ENCODE measurements around the gene DIP2C. TPM values are rescaled to one million over a fixed set of nuclear protein-coding genes. Genes with fewer than 3 reads are reported as not detected.

The DIP2C gene
- total and polyA plus RNA-seq, 2 donors (not counting 1 experiment from before 2014, with no cell fraction given), result 1.3 to 1.9 TPM

GRCh38 chr10:712089-712488 lies 22.6 kb upstream of the DIP2C start:
- H3K9me3 ChIP-seq (ENCODE audit: control extremely low read depth in 1 of 3, control insufficient read depth in 2 of 3, insufficient read depth in 1 of 3, low read length in 2 of 3), result peaks cover 0 to 15% (median 4%) of the 10 kb centered on the region in 3 donors
- ChIA-PET CTCF (interaction anchor here (0.6 kb wide), 1 partner anchor 38 kb away, joined by 5 read pairs; no protein-coding TSS in a partner anchor), POLR2A (no interaction called here)
- no peaks in the 10 kb centered on the region for H3K79me2 ChIP-seq (ENCODE audit: control insufficient read depth, insufficient read depth, low read length)
- no peak for ATAC-seq (ENCODE audit: low read depth)
- Mint-ChIP-seq H3K27me3 (peaks cover 17% of the 10 kb centered on the region), H3K4me1 (no peaks in the 10 kb centered on the region), H3K4me3 (no peak overlapping the region), H3K27ac (no peak overlapping the region), H3K9me3 (ENCODE audit: insufficient read depth) (peaks cover 8% of the 10 kb centered on the region)
- no peaks in the 10 kb centered on the region for H3K36me3 ChIP-seq (replicated peaks in 1 of 2; ENCODE audit: control extremely low read depth in 1 of 2, control insufficient read depth in 1 of 2, extremely low read depth in 1 of 2, insufficient read depth in 2 of 2, low read length in 1 of 2)
- DNase-seq, result no peak
- H3K27ac ChIP-seq (ENCODE audit: low read length in 2 of 2), result no peak overlapping the region
- no peaks in the 10 kb centered on the region for H4K20me1 ChIP-seq (ENCODE audit: control insufficient read depth, insufficient read depth, low read length, poor library complexity, severe bottlenecking)
- no peak overlapping the region for H3K4me2 ChIP-seq (replicated peaks; ENCODE audit: low read depth, low read length, poor library complexity, severe bottlenecking)
- peaks cover 0 to 3% (median 0%) of the 10 kb centered on the region in 4 experiments for H3K27me3 ChIP-seq (replicated peaks in 1 of 4; ENCODE audit: control extremely low read depth in 1 of 4, control insufficient read depth in 3 of 4, insufficient read depth in 4 of 4, low read length in 3 of 4)
- no peak for TF ChIP-seq EZH2 (IDR thresholded peaks at IDR 0.05; ENCODE audit: borderline replicate concordance, insufficient read depth, low read depth, low read length, poor library complexity, severe bottlenecking)
- TF ChIP-seq, protein P1, sequence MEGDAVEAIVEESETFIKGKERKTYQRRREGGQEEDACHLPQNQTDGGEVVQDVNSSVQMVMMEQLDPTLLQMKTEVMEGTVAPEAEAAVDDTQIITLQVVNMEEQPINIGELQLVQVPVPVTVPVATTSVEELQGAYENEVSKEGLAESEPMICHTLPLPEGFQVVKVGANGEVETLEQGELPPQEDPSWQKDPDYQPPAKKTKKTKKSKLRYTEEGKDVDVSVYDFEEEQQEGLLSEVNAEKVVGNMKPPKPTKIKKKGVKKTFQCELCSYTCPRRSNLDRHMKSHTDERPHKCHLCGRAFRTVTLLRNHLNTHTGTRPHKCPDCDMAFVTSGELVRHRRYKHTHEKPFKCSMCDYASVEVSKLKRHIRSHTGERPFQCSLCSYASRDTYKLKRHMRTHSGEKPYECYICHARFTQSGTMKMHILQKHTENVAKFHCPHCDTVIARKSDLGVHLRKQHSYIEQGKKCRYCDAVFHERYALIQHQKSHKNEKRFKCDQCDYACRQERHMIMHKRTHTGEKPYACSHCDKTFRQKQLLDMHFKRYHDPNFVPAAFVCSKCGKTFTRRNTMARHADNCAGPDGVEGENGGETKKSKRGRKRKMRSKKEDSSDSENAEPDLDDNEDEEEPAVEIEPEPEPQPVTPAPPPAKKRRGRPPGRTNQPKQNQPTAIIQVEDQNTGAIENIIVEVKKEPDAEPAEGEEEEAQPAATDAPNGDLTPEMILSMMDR (IDR thresholded peaks at IDR 0.05), result no peak
- no peak overlapping the region for H3K9ac ChIP-seq (ENCODE audit: low read length)
- H3K4me3 ChIP-seq (ENCODE audit: control extremely low read depth in 1 of 5, extremely low read depth in 1 of 5, insufficient read depth in 1 of 5, low read depth in 2 of 5, low read length in 4 of 5), result no peak overlapping the region
- no peaks in the 10 kb centered on the region for H3K4me1 ChIP-seq (ENCODE audit: control insufficient read depth in 2 of 2, insufficient read depth in 2 of 2, low read length in 2 of 2)
- intact Hi-C loops (cut with micrococcal nuclease), result no loop called here
- H2AFZ ChIP-seq (ENCODE audit: insufficient read depth, low read depth, low read length, poor library complexity, severe bottlenecking), result no peak overlapping the region
- WGBS (ENCODE audit: insufficient coverage), result 92% methylated on average over 3 of the region's 5 CpGs

DNA sequence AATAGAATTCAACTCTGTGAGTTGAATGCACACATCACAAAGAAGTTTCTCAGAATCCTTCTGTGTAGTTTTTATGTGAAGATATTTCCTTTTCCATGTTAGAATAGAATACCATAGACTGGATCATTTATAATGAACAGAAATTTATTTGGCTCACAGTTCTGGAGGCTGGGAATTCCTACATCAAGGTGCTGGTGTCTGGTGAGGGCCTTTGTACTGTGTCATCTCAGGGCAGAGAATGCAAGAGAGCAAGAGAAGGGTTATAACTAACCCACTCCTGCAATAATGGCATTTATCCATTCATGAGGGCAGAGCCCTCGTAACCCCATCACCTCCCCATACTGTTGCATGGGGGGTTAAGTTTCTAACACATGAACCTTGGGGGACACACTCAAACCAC lies 18.4 kb upstream of the DIP2C start:
- Histone ChIP-seq H3K27me3 (replicated peaks in 1 of 4; ENCODE audit: control extremely low read depth in 1 of 4, control insufficient read depth in 3 of 4, insufficient read depth in 4 of 4, low read length in 3 of 4) (peaks cover 0 to 6% (median 0%) of the 10 kb centered on the region in 4 experiments), H3K36me3 (replicated peaks in 1 of 2; ENCODE audit: control extremely low read depth in 1 of 2, control insufficient read depth in 1 of 2, extremely low read depth in 1 of 2, insufficient read depth in 2 of 2, low read length in 1 of 2) (no peaks in the 10 kb centered on the region), H3K27ac (ENCODE audit: low read length in 2 of 2) (no peak overlapping the region), H2AFZ (ENCODE audit: insufficient read depth, low read depth, low read length, poor library complexity, severe bottlenecking) (no peak overlapping the region), H4K20me1 (ENCODE audit: control insufficient read depth, insufficient read depth, low read length, poor library complexity, severe bottlenecking) (no peaks in the 10 kb centered on the region), H3K79me2 (ENCODE audit: control insufficient read depth, insufficient read depth, low read length) (no peaks in the 10 kb centered on the region), H3K4me1 (ENCODE audit: control insufficient read depth in 2 of 2, insufficient read depth in 2 of 2, low read length in 2 of 2) (no peaks in the 10 kb centered on the region), H3K9me3 (ENCODE audit: control extremely low read depth in 1 of 3, control insufficient read depth in 2 of 3, insufficient read depth in 1 of 3, low read length in 2 of 3) (peaks cover 0 to 13% (median 0%) of the 10 kb centered on the region in 3 donors), H3K4me3 (ENCODE audit: control extremely low read depth in 1 of 5, extremely low read depth in 1 of 5, insufficient read depth in 1 of 5, low read depth in 2 of 5, low read length in 4 of 5) (no peak overlapping the region), H3K4me2 (replicated peaks; ENCODE audit: low read depth, low read length, poor library complexity, severe bottlenecking) (no peak overlapping the region), H3K9ac (ENCODE audit: low read length) (no peak overlapping the region)
- POLR2A ChIA-PET, result no interaction called here
- ATAC-seq (ENCODE audit: low read depth) (no peak), DNase-seq (no peak)
- H3K9me3 Mint-ChIP-seq (ENCODE audit: insufficient read depth), result peaks cover under 1% of the 10 kb centered on the region
- peaks cover 28% of the 10 kb centered on the region for H3K27me3 Mint-ChIP-seq
- no CpG with 5 or more reads among the region's 1 CpG for WGBS (ENCODE audit: insufficient coverage)
- H3K27ac Mint-ChIP-seq, result no peak overlapping the region
- no peak for TF ChIP-seq EZH2 (IDR thresholded peaks at IDR 0.05; ENCODE audit: borderline replicate concordance, insufficient read depth, low read depth, low read length, poor library complexity, severe bottlenecking)
- TF ChIP-seq, protein P1 (IDR thresholded peaks at IDR 0.05), result no peak
- intact Hi-C loops (cut with micrococcal nuclease), result no loop called here
- CTCF ChIA-PET, result no interaction called here
- H3K4me1 Mint-ChIP-seq, result no peaks in the 10 kb centered on the region
- no peak overlapping the region for H3K4me3 Mint-ChIP-seq
